Tongue (tissue), 2 donors: Measurements from ENCODE around the gene TENT5C. TPM values are rescaled to one million over a fixed set of nuclear protein-coding genes. Genes with fewer than 3 reads are reported as not detected.

ENCODE experiments used
- DNase-seq: peaks from one replicate; pipeline ENCODE4 v3.0.0-alpha.2; 2015
- total RNA-seq: library from RNA; depleted of rRNA; stranded (reverse); fragments of >200 nt; gene quantifications from one replicate; pipeline ENCODE4 v1.2.3, GENCODE V29; 2014

TENT5C gene
- total RNA-seq, 1 donor from 2014 or later = 13.3 TPM

GRCh38 chr1:117657949-117658660, 52.3 kb downstream of the TENT5C start:
- no peak for DNase-seq

- DNase-seq = no peak
Observed at GRCh38 chr1:117658676-117659075, 52.8 kb downstream of the TENT5C start.

GRCh38 chr1:117659550-117660270, 53.9 kb downstream of the TENT5C start:
- no peak for DNase-seq

GRCh38 chr1:117660271-117660965, 54.6 kb downstream of the TENT5C start:
- DNase-seq = no peak

GRCh38 chr1:117661027-117661426, 55.2 kb downstream of the TENT5C start:
- DNase-seq = no peak

- no peak for DNase-seq
Observed at GRCh38 chr1:117662667-117663066, 56.8 kb downstream of the TENT5C start.

GRCh38 chr1:117663156-117663902, 57.5 kb downstream of the TENT5C start:
- DNase-seq = no peak

GRCh38 chr1:117664314-117664713, 58.5 kb downstream of the TENT5C start:
- no peak for DNase-seq

GRCh38 chr1:117665556-117666270, 59.9 kb downstream of the TENT5C start:
- no peak for DNase-seq

- DNase-seq = no peak
Observed at GRCh38 chr1:117669572-117669971, 63.7 kb downstream of the TENT5C start.

GRCh38 chr1:117670976-117671780, 65.3 kb downstream of the TENT5C start:
- no peak for DNase-seq

GRCh38 chr1:117671781-117672501, 66.1 kb downstream of the TENT5C start:
- peak; percentile 70 for DNase-seq

- no peak for DNase-seq
Observed at GRCh38 chr1:117672756-117673155, 66.9 kb downstream of the TENT5C start.

GRCh38 chr1:117673405-117673804, 67.6 kb downstream of the TENT5C start:
- DNase-seq = no peak

- DNase-seq = no peak
Observed at GRCh38 chr1:117674521-117675400, 68.9 kb downstream of the TENT5C start.

- no peak for DNase-seq
Observed at GRCh38 chr1:117675907-117676430, 70.1 kb downstream of the TENT5C start.

GRCh38 chr1:117676615-117677130, 70.8 kb downstream of the TENT5C start:
- no peak for DNase-seq
